Stimulated activated CD8-positive, alpha-beta memory T cell treated with anti-CD3 and anti-CD28 coated beads, Interleukin-15, amount 100 ng/mL, for 4 hours (primary cell): ENCODE results near the gene CLSTN2.

Experiments used
- DNase-seq, 2 donors: peaks; one replicate each; pipeline ENCODE4 v3.0.0-alpha.2; 2020; ENCODE audit warnings: low read depth in 2 of 2

Gene CLSTN2

GRCh38 chr3:140588558-140588957, 653.6 kb downstream of the CLSTN2 start:
- DNase-seq, result no peak

DNA sequence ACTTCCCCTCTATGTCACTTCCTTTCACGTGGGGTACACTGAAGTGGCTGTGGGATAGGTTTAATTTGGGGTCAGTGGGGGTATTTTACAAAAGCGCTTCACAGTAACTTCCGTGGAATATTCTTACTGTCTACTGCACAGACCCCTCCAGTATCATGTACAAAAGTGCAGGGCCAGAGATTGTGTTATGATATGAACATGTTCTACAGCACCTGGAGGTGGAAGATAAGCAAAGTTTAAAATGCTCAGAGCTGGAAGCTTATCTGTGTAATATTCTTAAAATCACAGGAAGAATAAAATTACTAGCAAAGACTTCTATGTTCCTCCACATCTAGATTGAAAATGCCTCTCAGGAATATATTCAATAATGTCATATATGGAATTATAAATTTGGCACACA, 658.8 kb downstream of the CLSTN2 start:
- DNase-seq, result no peak

- DNase-seq, result no peak
Observed at GRCh38 chr3:140595295-140595694, 660.3 kb downstream of the CLSTN2 start.

- no peak for DNase-seq
Observed at GRCh38 chr3:140597364-140597763, 662.4 kb downstream of the CLSTN2 start.

GRCh38 chr3:140597792-140598191, 662.8 kb downstream of the CLSTN2 start:
- no peak for DNase-seq

GRCh38 chr3:140599009-140599408, 664.0 kb downstream of the CLSTN2 start:
- DNase-seq, result no peak

GRCh38 chr3:140599496-140599895, 664.5 kb downstream of the CLSTN2 start:
- DNase-seq, result no peak

DNA sequence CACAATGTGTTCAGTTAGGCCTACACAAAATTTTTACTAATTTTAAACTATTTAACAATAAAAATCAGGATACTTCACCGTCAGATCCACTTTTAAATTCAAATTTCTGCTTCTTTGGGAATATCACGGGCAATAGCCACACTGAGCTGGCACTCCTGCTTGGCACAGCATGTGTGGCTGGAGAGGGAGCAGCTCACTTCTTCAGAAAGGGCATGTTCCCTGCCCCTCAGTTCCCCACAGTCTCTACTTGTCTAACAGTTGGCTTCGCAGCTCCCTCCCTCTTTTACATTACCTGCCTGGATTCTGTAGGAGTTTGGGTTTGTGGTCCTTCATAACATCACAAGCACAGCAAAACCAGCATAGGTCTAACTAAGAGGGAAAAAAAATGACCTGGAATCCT, 666.9 kb downstream of the CLSTN2 start:
- no peak for DNase-seq

- DNase-seq, result no peak
Observed at GRCh38 chr3:140602781-140603180, 667.8 kb downstream of the CLSTN2 start.

DNA sequence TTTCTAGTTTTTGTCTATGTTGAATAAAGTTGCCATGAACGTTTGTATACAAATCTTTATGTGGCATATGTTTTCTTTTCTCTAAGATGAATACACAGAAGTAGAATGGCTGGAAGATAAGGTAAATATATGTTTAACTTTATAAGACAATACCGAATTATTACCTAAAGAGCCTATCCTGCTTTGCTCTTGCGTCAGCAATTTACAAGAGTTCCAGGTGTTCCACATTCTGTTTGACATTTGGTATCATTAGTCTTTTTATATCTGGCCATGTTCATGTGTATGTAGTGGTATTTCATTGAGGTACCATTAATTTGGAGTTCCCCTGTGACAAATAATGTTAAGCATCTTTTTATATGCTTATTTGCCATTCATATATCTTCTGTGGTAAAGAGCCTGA, 668.8 kb downstream of the CLSTN2 start:
- no peak for DNase-seq

DNA sequence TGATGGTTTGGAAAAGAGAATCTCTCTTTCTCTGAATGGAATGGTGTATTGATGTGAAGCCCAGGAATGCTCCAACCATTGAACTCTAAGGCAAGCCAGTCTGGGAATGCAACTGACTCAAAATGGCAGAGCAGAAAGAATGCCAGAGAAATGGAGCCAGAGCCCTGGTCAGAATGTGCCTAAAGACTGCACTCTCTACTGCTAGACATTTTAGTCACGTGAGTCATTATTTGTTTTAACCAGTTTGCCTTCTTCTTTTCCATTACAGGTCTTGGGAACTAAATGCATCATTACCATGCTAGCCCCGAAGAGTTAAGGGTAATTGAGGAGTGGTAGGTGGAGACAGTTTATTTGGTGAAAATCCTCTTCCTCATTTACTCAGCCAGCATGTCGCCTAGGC, 675.6 kb downstream of the CLSTN2 start:
- no peak for DNase-seq

- no peak for DNase-seq
Observed at GRCh38 chr3:140614001-140614400, 679.0 kb downstream of the CLSTN2 start.

GRCh38 chr3:140617135-140617534, 682.1 kb downstream of the CLSTN2 start:
- no peak for DNase-seq

- no peak for DNase-seq
Observed at GRCh38 chr3:140626856-140627255, 691.9 kb downstream of the CLSTN2 start.
